HepG2 (cell line): ENCODE results near the gene ZNF853. TPM values are rescaled to one million over a fixed set of nuclear protein-coding genes. Genes with fewer than 3 reads are reported as not detected.
A peak's percentile ranks its signal among the peaks of the same experiment; 100 is the strongest.

Source experiments
- MED8 ChIP-seq: sonication (generic); formaldehyde crosslinking; IDR thresholded peaks from 2 replicates; pipeline ENCODE4 v1.8.1; 2023; ENCODE audit warnings: mild to moderate bottlenecking, missing genetic modification reagents; ENCODE audit not compliant: insufficient replicate concordance
- ZFX ChIP-seq: sonication (generic); formaldehyde crosslinking; IDR thresholded peaks from 2 replicates; pipeline ENCODE4 v1.4.0; 2020; ENCODE audit warnings: mild to moderate bottlenecking, low read depth, missing genetic modification reagents, moderate library complexity
- ZNF382 ChIP-seq: sonication (generic); formaldehyde crosslinking; IDR thresholded peaks from 2 replicates; pipeline ENCODE4 v1.5.0; 2020; ENCODE audit warnings: missing genetic modification reagents, mild to moderate bottlenecking, borderline replicate concordance
- ZNF451 ChIP-seq: sonication (generic); formaldehyde crosslinking; IDR thresholded peaks from 2 replicates; pipeline ENCODE4 v1.5.0; 2020; ENCODE audit warnings: mild to moderate bottlenecking, missing genetic modification reagents
- ZNF616 ChIP-seq: sonication (generic); formaldehyde crosslinking; IDR thresholded peaks from 2 replicates; pipeline ENCODE4 v1.5.0; 2020; ENCODE audit warnings: low read depth, mild to moderate bottlenecking, missing genetic modification reagents
- ZNF674 ChIP-seq: sonication (generic); formaldehyde crosslinking; IDR thresholded peaks from 2 replicates; pipeline ENCODE4 v1.5.0; 2020; ENCODE audit warnings: low read depth, mild to moderate bottlenecking, missing genetic modification reagents
- polyA plus RNA-seq, 8 experiments: library from polyadenylated mRNA; depleted of rRNA in 3 of 8; stranded (reverse) in 7 of 8; unstranded in 1 of 8; fragments of >200 nt; fragmentation: Illumina TruSeq in 4 of 8; extraction: Trizol in 4 of 8; gene quantifications; 2 replicates each; pipeline versions ENCODE4 v1.2.1 to v1.2.3, GENCODE V29; 2011 to 2016; ENCODE audit warnings: low read depth in 4 of 8, missing spikeins in 1 of 8, mixed read lengths in 1 of 8; ENCODE audit not compliant: insufficient read depth in 1 of 8
- total RNA-seq, 5 experiments: library from RNA; depleted of rRNA; stranded (reverse); fragments of >200 nt; fragmentation: Illumina TruSeq; extraction: Trizol; gene quantifications; 2 replicates each; pipeline ENCODE4 v1.2.3, GENCODE V29; 2016; ENCODE audit warnings: low read depth in 1 of 5
- TF ChIP-seq, protein P1 (sequence below): sonication (generic); formaldehyde crosslinking; conservative IDR thresholded peaks from 2 replicates; pipeline ENCODE4 v1.4.0; 2020; ENCODE audit warnings: mild to moderate bottlenecking, missing genetic modification reagents, moderate library complexity
- TF ChIP-seq, protein P2 (sequence below): sonication (generic); formaldehyde crosslinking; IDR thresholded peaks from 2 replicates; pipeline ENCODE4 v1.5.0; 2020; ENCODE audit warnings: missing genetic modification reagents, mild to moderate bottlenecking, borderline replicate concordance

Gene ZNF853
- total and polyA plus RNA-seq, 2 of the 13 experiments (the other 11 are each of a cell fraction or from before 2014, with no cell fraction given): 2.1 to 6.2 TPM

- TF ChIP-seq, protein P1, sequence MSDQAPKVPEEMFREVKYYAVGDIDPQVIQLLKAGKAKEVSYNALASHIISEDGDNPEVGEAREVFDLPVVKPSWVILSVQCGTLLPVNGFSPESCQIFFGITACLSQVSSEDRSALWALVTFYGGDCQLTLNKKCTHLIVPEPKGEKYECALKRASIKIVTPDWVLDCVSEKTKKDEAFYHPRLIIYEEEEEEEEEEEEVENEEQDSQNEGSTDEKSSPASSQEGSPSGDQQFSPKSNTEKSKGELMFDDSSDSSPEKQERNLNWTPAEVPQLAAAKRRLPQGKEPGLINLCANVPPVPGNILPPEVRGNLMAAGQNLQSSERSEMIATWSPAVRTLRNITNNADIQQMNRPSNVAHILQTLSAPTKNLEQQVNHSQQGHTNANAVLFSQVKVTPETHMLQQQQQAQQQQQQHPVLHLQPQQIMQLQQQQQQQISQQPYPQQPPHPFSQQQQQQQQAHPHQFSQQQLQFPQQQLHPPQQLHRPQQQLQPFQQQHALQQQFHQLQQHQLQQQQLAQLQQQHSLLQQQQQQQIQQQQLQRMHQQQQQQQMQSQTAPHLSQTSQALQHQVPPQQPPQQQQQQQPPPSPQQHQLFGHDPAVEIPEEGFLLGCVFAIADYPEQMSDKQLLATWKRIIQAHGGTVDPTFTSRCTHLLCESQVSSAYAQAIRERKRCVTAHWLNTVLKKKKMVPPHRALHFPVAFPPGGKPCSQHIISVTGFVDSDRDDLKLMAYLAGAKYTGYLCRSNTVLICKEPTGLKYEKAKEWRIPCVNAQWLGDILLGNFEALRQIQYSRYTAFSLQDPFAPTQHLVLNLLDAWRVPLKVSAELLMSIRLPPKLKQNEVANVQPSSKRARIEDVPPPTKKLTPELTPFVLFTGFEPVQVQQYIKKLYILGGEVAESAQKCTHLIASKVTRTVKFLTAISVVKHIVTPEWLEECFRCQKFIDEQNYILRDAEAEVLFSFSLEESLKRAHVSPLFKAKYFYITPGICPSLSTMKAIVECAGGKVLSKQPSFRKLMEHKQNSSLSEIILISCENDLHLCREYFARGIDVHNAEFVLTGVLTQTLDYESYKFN (CRISPR knock-in tag): 0 out of 2 replicates have a peak, but pooled peaks have one; percentile 4
- no peak for TF ChIP-seq ZFX (CRISPR knock-in tag)
- TF ChIP-seq, protein P2, sequence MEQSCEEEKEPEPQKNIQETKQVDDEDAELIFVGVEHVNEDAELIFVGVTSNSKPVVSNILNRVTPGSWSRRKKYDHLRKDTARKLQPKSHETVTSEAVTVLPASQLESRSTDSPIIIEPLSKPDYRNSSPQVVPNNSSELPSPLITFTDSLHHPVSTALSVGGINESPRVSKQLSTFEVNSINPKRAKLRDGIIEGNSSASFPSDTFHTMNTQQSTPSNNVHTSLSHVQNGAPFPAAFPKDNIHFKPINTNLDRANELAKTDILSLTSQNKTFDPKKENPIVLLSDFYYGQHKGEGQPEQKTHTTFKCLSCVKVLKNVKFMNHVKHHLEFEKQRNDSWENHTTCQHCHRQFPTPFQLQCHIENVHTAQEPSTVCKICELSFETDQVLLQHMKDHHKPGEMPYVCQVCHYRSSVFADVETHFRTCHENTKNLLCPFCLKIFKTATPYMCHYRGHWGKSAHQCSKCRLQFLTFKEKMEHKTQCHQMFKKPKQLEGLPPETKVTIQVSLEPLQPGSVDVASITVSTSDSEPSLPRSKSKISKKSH (CRISPR knock-in tag): peak; percentile 44; the same call in 1 of the 2 replicates
- TF ChIP-seq ZNF382 (CRISPR knock-in tag): no peak
- TF ChIP-seq MED8 (CRISPR knock-in tag): no peak
- TF ChIP-seq ZNF674 (CRISPR knock-in tag): 0 out of 2 replicates have a peak, but pooled peaks have one; percentile 25
- no peak for TF ChIP-seq ZNF451 (CRISPR knock-in tag)
- no peak for TF ChIP-seq ZNF616 (CRISPR knock-in tag)
- TF ChIP-seq, all 625 proteins: peak for 10
Measured at GRCh38 chr7:6589151-6589828, 26.1 kb upstream of the ZNF853 start (continued).
